Stimulated activated CD8-positive, alpha-beta memory T cell treated with anti-CD3 and anti-CD28 coated beads, Interleukin-4, amount 100 ng/mL, for 24 hours (primary cell): Measurements from ENCODE around the gene EAF1.
"Not testable (repeated sequence)": the region's sequence is repeated elsewhere in the genome, so short reads cannot be mapped to it uniquely, and the experiment has no call there.

ENCODE experiments used
- DNase-seq: peaks from one replicate; pipeline ENCODE4 v3.0.0-alpha.2; 2020; ENCODE audit warnings: low read depth

EAF1 gene

DNA sequence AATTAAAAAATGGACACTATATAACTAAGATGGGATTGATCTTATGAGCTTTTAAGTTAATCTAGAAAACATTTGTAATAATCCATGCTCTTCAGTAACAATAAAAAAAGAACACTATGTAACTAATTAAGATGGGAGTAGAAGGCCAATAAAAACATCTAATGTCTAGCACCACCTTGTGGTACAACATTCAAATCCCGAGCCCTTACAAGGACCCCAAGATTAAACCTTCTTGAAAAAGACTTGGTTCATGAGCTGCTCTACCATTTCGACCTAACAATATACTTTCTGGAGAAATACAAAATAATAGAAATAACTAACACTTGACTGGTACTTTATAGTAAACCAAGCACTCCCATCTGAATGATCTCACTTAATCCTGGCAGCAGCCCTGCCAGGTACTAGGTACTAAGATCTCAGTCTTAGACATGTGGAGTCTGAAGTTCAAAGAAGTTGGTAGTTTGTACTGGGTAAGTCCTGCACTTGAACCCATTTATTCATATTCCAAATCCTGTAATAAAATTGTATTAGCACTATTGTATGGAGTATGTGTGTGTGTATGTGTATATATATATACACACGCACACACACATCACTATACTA, 21.8 kb upstream of the EAF1 start:
- DNase-seq, result no peak

DNA sequence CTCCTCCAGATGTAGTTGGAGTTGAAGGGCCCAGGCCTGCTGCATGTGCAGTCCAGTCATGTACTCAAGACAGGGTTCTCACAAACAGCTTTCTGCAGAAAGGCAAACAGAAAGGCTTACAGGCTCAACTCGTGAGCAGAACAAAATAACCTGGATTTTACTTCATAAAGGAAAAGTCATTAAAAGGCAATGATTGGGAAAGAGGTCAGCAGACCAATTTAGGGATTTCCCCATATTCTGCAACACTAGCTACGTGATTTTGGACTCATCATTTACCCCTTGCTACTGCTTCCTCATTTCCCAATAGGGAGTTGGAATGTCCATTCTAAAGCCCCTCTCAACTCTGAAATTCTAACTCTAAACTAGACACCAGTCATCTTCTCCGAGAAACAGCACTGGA, 18.2 kb upstream of the EAF1 start:
- no peak for DNase-seq

DNA sequence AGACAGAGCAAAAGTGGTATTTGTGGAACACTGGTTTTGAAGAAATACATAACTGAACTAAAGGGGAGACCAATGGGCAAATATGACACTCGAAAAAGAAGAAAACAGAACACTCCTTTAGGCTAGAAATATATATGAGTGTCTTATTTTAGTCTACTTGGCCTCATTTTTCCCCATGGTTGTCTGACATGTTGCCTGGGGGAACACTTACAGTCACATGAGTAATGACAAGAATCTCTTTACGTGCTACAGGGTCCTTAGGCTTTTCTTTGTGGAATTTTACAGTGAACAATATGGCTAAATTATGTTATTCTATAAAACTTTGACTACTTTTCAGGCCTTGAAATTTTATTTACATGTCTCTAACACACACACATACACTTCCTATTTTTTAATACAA, 17.6 kb upstream of the EAF1 start:
- DNase-seq, result no peak

DNA sequence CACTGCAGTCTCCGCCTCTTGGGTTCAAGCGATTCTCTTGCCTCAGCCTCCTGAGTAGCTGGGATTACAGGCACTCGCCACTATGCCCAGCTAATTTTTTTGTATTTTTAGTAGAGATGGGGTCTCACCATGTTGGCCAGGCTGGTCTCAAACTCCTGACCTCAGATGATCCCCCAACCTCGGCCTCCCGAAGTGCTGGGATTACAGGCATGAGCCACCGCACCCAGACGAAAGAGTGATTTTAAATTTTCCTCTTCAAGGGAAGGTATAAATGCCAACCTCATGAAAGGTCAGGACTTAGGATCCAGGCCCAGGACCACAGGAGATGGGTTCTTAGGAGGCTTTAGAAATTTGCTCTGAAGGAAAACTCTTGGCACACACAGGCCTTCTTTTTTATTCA, 16.4 kb upstream of the EAF1 start:
- not testable (repeated sequence) for DNase-seq

DNA sequence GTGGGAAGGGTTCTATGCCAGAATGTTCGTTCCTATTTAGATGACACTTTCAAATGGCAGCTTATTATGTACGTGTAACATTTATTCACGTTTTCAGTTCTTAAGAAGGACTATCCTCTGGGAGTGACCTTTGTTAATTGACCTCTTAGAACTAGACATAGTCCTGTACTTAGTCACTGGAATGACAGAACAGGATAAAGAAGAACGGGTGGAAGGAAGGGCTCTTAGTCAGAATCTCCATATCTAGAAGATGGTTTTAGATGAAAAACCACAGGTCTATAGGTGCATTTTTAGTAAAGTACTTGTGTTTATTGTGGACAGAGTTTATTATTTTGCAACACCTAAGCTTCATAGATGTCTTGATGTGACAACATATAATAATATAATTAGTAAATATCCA, 6.5 kb upstream of the EAF1 start:
- no peak for DNase-seq

DNA sequence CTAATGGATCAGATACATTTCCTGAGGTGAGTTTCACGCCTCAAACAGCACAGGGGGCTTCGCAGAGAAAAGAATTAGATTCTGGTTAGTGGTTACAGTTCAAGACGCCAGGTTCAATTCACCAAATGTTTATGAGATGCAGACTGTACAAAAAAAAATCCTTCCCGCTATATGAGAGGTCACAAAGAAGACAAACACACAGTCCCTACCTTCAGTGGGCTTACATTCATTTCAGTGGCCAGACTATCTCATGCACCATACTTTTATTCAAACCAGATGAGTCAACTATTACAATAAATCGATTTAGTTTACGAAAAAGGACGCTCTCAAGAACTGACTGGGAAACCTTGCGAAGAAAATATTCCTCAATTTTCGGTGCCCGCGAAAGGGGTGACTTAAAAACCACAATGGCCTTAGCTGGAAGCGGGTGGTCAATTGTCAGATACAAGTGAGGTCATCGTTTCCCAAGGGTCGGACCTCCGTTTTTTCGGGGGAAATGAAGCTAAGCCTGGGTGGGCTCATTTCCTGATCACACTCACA, 749 bp upstream of the EAF1 start:
- no peak for DNase-seq

DNA sequence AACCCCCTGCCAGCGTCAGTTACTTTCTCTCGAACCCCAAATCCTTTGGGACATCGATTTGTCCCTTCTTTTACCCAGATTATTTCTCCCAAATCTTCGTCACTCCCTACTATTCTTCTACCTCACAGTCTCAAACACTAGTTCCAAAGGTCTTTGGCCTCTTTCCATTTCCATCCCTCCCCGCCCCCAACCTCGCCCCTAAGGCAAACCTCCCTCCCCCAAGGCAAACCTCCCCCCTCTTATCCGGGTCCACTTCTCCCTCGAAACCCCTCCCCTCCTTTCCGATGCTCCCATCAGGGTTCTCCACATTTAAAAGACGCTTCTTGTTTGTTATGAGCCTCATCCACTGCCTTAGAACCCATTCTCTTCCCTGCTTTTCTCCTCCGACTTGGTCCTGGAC, 583 bp downstream of the EAF1 start:
- DNase-seq, result no peak

DNA sequence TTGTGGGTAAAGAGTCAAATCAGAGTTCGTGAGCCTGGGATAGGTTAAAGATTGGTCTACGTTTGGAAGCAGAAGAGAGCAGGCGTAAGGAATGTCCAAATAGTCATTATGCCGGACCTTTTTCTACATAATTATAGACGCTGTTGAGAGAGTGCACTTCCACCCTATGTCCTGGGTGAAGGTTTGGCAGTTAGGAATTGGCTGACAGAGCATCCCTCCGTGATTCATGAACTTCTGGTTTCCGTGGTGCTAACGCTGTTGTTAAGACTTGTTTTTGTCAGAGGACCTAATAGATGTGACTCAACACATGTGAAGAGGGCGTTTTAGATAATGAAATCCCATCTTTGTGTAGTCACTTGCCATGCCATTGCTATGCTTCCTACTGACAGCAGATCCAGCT, 1.1 kb downstream of the EAF1 start:
- DNase-seq, result no peak

DNA sequence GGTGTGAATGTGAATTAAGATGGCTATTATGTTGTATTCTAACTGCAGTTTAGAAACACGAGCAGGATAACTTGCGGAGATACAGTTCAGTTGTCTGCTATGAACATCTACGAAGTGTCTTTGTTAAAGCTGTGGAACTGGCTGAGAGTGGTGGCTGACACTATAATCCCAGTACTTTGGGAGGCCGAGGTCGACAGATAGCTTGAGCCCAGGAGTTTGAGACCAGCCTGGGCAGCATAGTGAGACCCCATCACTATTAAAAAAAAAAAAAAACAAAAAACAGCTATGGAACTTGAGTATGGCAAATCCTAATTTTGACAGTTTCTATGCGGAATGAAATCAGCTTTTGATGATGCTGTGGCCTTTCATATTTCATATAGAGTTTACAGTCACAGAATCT, 1.7 kb downstream of the EAF1 start:
- DNase-seq, result no peak

DNA sequence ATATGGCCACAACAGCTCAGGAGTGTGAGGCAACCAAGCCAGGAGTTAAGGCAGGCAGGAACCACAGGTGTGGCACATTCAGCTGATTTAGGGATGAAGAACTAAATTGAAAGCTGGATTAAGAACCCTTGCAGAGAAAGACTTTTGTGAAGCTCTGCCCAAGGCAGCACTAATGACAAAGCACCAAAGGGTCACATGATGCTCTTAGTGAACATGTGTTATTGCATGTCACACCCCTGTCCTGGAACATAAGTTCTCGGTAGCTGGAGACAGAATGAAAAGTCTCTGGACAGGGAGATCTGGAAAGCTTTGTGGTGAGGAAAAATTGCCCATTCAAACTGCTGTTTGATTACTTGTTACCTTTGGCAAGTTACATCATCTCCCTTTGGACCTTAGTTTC, 3.2 kb downstream of the EAF1 start:
- DNase-seq, result no peak

DNA sequence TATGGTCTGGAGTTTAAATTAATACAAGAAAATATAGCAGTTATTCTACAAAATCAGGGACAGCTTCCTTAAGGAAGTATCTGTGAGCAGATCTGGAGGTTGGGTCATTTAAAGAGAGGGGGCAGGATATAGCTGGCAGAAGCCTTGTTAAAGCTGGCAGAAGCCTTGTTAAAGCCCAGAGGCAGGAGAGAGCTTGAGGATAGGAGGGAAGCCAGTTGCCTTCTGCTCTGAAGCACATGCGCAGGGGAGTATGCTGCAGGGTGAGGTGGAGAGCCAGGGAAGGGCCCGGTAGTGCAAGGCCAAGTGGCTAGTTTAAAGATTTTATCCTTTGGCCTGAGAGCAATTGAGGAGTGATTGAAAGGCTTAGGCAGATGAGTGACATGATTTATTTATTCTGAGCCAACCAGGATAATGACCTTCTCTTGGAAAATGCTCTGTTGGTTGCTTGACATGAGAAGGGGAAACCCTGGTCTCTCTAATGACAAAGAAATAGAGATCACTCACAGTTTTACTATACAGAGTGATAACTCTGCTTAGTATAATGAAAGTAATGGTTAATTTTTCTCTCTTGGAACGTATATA, 3.9 kb downstream of the EAF1 start:
- DNase-seq, result no peak

DNA sequence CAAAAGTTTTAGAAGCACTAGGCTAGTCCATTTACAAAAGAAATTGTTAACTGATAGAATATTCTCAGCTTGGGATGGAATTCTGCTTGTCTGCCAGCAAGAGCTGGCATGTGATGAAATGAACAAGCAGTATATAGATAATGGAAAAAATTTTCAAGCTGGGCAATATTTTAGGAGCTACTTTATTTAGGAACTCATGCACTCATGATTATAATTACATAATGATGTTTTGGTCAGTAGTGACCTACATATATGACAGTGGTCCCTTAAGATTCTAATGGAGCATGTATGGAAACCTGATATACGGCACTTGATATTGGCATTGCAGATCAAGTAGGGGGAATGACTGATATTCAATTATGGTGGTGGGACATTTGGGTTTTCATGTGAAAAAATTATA, 6.1 kb downstream of the EAF1 start:
- DNase-seq, result no peak

DNA sequence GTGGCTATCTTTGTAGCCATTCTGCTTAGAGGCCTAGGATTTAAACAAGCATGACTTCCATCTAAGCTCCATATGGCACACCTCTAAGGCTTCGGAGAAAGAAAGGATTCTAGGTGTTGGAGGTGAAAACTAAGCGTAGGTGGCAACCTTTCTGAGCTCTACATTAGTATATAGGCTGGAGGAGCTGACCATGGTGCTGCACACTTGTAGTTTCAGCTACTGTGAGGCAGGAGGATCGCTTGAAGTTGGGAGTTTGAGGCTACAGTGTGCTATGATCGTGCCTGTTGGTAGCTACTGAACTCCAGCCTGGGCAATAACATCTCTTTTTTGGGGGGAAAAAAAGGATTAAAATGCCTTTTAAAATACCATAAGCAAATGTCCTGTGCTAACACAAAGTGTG, 7.4 kb downstream of the EAF1 start:
- DNase-seq, result no peak

DNA sequence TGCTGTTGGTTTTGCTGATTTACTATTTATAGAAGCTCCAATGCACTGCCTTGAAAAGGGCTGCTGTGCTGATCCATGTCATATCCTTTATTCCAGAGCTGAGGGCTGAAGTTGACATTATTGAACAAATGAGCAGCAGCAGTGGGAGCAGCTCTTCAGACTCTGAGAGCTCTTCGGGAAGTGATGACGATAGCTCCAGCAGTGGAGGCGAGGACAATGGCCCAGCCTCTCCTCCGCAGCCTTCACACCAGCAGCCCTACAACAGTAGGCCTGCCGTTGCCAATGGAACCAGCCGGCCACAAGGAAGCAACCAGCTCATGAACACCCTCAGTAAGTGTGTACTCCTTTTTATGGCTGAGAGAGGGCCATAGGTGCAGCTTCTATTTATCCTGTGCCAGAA, 8.8 kb downstream of the EAF1 start:
- no peak for DNase-seq

DNA sequence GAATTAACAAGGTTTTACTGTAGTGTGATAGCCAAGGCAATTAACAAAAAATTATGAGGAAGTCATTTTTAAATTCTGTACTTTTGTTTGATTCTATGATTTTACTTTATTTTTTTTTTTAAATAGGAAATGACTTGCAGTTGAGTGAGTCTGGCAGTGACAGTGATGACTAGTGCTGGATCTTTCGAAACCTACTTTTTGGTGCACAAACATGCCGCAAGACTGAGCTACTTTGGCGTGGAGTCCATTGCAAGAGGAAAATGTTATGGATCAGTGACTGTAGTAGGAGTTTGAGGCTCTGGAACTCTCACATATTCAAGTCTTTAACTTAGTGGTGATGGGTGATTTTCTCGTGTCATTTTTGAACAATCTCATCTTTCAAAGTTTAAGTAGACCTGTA, 11.6 kb downstream of the EAF1 start:
- DNase-seq, result no peak

DNA sequence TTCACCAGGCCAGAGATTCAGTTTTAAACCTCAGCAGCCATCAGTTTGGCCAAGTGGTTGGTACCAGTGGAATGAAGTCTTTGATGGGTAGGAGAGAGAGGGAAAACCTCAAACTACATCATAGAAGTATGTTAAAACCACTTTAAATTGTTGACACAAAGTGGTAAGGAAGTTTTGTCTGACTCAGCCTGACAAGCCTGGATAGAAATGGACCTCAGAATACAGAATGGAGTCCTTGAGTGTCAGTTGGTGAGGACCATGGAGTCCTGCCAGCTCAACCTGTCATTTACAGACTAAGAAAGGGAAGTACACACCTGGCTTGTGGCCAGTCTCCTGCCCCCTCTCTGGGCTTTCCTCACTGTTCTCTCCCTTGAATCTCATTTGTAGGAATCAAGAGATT, 12.1 kb downstream of the EAF1 start:
- DNase-seq, result no peak

DNA sequence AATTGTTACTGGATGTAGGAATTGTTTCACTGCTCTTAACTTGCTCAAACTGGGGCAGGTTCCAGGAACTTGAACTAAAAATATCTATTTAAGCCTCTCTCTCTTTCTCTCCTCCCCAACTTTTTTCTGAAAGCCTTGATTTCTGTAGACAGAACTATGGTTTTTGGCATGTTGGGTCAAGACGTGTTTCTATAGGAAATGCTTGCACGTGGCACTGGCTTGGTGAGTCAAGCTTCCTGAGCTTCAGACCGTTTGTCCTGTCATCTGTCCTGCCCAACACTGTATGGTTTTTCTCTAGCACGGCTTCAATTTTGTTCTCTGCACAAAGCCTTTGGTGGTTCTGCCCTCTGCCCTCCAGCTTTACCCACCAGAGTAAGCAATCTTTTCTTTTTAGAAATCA, 13.5 kb downstream of the EAF1 start:
- DNase-seq, result no peak

DNA sequence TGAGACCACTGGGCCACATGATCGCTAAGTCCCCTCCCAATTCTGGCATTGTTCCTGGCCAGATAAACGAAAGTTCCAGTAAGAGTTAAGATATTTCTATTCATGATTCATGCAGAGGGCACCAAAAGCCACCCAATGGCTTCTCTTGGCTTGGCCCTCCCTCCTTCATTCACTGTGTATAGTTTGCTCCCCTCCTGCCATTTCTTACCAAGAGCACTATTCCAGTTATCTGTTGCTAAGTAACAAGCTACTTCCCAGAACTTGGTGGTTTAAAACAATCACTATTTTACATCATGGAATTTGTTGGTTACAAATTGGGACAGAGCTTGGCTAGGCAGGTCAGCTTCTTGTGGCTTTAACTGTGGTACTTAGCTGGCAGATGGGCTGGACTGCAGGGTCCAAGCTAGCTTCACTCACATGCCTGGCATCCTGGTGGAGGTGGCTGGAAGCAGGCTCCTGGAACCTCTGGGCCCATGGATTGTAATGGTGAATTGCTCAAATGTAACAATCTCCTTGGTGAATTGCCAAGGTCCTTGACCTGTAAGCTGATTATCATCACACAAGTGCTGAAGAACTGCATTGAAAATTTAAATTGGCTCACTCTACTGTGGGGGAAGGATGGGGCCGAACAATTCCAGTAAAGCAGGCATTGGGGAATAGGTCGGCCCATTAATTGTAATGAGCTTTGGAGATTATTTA, 16.6 kb downstream of the EAF1 start:
- DNase-seq, result no peak

DNA sequence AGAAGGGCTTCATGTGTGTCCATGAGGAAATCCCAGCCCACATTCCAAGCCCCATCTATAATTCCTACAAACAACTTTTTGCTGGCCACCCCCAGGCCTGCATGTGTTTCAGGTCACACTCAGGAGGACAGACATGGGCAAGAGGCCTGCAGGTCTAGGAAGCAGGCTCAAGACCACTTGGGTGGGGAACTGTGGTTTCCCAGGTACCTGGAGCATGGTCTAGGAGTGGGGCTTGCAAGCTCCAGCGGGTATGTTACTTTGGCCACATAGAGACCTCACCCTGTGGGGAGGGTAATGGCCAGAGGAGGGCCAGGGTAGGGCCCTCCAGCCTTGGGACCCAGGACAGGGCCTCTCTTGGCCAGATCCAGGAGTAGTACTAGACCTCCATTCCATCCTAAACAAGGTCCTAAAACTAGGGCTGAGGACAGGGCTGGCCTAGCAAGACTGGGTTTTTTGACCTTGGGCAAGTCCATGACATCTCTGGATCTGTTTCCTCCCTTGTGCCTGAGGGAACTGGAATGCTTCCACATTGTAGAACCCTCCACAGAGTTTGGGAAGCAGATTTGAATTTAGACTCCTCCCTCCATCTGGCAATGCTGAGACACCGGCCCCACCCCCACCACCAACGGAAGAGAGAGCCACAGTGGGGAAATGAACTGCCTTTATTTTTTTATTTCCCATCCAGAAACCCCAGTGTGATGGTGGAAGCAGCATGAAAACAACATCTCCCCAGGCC, 22.3 kb downstream of the EAF1 start:
- DNase-seq, result no peak

DNA sequence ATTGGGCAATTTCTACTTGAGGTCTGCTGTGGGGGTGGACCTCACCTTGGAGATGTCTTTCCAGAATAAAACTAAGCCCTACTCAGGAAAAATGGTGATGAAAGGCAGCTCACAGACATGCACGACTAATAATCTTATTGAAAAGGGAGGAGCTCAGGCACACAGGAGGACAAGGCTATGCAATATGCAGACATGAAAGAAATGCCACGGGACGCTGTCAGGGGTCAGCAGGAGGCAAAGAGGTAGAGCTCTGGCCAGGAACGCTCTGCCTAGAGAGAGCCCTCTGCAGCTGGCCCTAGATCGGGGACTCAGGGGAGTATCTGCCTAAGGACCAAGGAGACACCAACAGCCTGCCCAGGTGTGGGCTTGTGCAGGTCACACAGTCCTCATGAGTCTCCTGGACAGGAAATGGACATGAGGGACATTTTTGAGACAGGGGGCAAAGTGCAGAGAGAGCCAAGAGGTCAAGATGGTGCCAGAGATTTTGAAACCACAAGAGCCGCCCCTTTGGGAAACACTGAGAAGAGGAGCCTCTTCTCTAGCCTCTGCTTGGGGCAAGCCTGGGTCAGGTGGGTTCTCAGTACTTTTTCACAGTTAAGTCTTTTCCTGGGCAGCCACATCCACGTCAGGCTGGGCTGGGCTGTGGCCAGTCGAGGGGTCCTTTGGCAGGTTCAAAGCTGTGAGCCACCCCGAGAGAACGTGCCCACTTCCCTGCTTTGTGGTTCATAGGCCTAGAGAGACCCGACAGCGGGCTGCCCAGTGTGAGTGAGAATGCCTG, 23.2 kb downstream of the EAF1 start:
- no peak for DNase-seq

DNA sequence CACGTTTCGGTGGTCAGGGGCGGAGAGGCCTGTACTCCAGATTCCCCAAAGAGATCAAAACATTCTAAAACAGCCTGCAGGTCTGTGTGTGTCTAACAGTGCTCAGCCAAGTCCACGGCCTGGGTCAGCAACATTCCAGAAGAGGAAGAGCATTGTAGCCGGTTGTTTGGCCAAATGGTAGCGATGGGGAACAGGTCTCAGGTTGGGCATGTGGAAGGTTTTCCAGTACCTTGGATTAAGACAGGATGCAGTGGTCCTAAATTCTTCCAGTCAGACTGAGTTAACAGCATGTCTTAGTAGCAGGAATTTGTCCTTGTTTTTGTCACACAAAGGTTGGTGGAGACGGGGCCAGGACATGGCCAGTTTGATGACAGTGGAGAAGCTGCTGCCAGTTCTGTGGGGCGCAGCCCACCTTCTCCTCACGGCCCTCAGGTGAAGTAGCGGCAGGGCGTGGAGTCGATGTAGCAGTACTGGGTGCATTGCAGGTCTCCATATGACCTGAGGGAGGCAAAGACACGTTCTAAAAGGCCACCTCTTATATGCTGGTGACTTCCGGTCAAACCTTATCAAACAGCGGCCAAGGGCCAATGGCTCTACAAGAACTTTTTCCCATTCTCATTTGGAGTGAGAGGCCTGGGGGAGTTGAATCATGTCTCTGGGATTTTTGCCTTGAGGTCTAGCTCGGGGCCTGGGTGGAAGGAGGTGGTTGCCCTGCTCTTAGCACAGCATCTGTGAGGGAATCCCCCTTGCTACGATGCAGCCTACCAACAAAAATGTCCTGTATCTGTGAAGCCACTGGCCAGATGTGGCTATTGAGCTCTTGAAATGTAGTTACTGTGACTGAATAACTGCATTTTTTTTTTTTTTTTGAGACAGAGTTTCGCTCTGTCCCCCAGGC, 24.1 kb downstream of the EAF1 start:
- DNase-seq, result no peak
